Measurements from ENCODE around the gene CNGA1.

DNA sequence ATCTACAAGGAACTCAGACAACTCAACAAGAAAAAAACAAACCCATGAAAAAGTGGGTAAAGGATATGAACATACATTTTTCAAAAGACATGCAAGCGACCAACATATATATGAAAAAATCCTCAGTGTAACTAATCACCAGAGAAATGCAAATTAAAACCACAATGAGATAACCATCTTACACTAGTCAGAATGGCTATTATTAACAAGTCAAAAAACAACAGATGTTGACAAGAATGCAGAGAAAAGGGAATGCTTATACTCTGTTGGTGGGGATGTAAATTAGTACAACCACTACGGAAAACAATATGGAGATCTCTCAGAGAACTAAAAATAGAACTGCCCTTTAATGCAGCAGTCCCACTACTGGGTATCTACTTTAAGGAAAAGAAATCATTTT, 12.2 kb upstream of the CNGA1 start:
- TF ChIP-seq POLR2AphosphoS5 (IDR thresholded peaks at IDR 0.05), result no peak
- TF ChIP-seq POLR2A (IDR thresholded peaks at IDR 0.05), result no peak

All from prostate gland (tissue), 1 donor.